Mesenchymal stem cell (in vitro differentiated cells and primary cell): ENCODE data around the gene PLPP4.

Experiments
- DNase-seq: peaks from one replicate; pipeline ENCODE4 v3.0.0-alpha.2; 2013
- H2AFZ ChIP-seq: one replicate; pipeline ENCODE4 v1.6.1; 2013; ENCODE audit warnings: low read depth, mild to moderate bottlenecking, control low read depth, inconsistent platforms, low read length, moderate library complexity
- H2AK5ac ChIP-seq: 2 replicates; pipeline ENCODE4 v1.6.1; 2013; ENCODE audit warnings: low read length, moderate library complexity, mild to moderate bottlenecking, inconsistent platforms; ENCODE audit not compliant: severe bottlenecking
- H2BK120ac ChIP-seq: one replicate; pipeline ENCODE4 v1.6.1; 2013; ENCODE audit warnings: low read depth, mild to moderate bottlenecking, inconsistent platforms, low read length, moderate library complexity
- H2BK12ac ChIP-seq, 2 experiments: one replicate each; pipeline ENCODE4 v1.6.1; 2013; ENCODE audit warnings: inconsistent platforms in 2 of 2, low read length in 2 of 2, mild to moderate bottlenecking in 2 of 2, moderate library complexity in 2 of 2, control low read depth in 1 of 2
- H2BK15ac ChIP-seq: one replicate; pipeline ENCODE4 v1.6.1; 2013; ENCODE audit warnings: mild to moderate bottlenecking, low read depth, inconsistent platforms; ENCODE audit not compliant: poor library complexity, severe bottlenecking
- H2BK5ac ChIP-seq: 2 replicates; pipeline ENCODE4 v1.6.1; 2013; ENCODE audit warnings: low read depth, mild to moderate bottlenecking, low read length, control low read depth, inconsistent platforms; ENCODE audit not compliant: poor library complexity, severe bottlenecking
- H3K14ac ChIP-seq, 2 experiments: one replicate each; pipeline ENCODE4 v1.6.1; 2013; ENCODE audit warnings: inconsistent platforms in 2 of 2, low read length in 2 of 2, control low read depth in 1 of 2, mild to moderate bottlenecking in 1 of 2, moderate library complexity in 1 of 2
- H3K18ac ChIP-seq, 2 experiments: one replicate each; pipeline ENCODE4 v1.6.1; 2013; ENCODE audit warnings: inconsistent platforms in 2 of 2, low read length in 2 of 2, control low read depth in 1 of 2, low read depth in 1 of 2, mild to moderate bottlenecking in 1 of 2
- H3K23ac ChIP-seq, 2 experiments: one replicate each; pipeline ENCODE4 v1.6.1; 2013; ENCODE audit warnings: inconsistent platforms in 2 of 2, low read length in 2 of 2, mild to moderate bottlenecking in 2 of 2, moderate library complexity in 2 of 2, control low read depth in 1 of 2
- H3K27ac ChIP-seq: 2 replicates; pipeline ENCODE4 v1.5.1; 2013; ENCODE audit warnings: mild to moderate bottlenecking, moderate library complexity, low read length, control low read depth, inconsistent platforms; ENCODE audit not compliant: poor library complexity, severe bottlenecking
- H3K27me3 ChIP-seq, 2 experiments: 2 replicates each; pipeline versions ENCODE4 v1.6.1 to v1.7.0; 2013; ENCODE audit warnings: low read length in 2 of 2, mild to moderate bottlenecking in 2 of 2, moderate library complexity in 2 of 2, control low read depth in 1 of 2, inconsistent platforms in 1 of 2; ENCODE audit not compliant: control insufficient read depth in 1 of 2, insufficient read depth in 1 of 2
- H3K36me3 ChIP-seq, 2 experiments: 2 replicates each; pipeline versions ENCODE4 v1.6.1 to v1.7.0; 2013; ENCODE audit warnings: low read length in 2 of 2, control low read depth in 1 of 2, inconsistent platforms in 1 of 2, low read depth in 1 of 2, mild to moderate bottlenecking in 1 of 2; ENCODE audit not compliant: insufficient read depth in 2 of 2, control insufficient read depth in 1 of 2
- H3K4ac ChIP-seq, 2 experiments: one replicate each; pipeline ENCODE4 v1.6.1; 2013; ENCODE audit warnings: inconsistent platforms in 2 of 2, low read length in 2 of 2, mild to moderate bottlenecking in 2 of 2, moderate library complexity in 2 of 2, control low read depth in 1 of 2, low read depth in 1 of 2
- H3K4me1 ChIP-seq: 2 replicates; pipeline ENCODE4 v1.6.1; 2013; ENCODE audit warnings: low read depth, low read length, control low read depth; ENCODE audit not compliant: control insufficient read depth, insufficient read depth
- H3K4me2 ChIP-seq: 2 replicates; pipeline ENCODE4 v1.6.1; 2013; ENCODE audit warnings: low read length, mild to moderate bottlenecking, inconsistent platforms; ENCODE audit not compliant: poor library complexity, severe bottlenecking
- H3K4me3 ChIP-seq, 2 experiments: 2 replicates each; pipeline versions ENCODE4 v1.5.1 to v1.7.0; 2013; ENCODE audit warnings: low read length in 2 of 2, mild to moderate bottlenecking in 2 of 2, control low read depth in 1 of 2, low read depth in 1 of 2; ENCODE audit not compliant: insufficient read depth in 1 of 2
- H3K79me1 ChIP-seq: replicated peaks from 2 replicates; pipeline ENCODE4 v1.6.1; 2013; ENCODE audit warnings: mild to moderate bottlenecking, control low read depth, low read length, inconsistent platforms; ENCODE audit not compliant: poor library complexity, severe bottlenecking
- H3K9ac ChIP-seq: 2 replicates; pipeline ENCODE4 v1.7.0; 2013; ENCODE audit warnings: mild to moderate bottlenecking, low read length, moderate library complexity
- H3K9me3 ChIP-seq: 2 replicates; pipeline ENCODE4 v1.7.0; 2013; ENCODE audit warnings: mild to moderate bottlenecking, low read length; ENCODE audit not compliant: control insufficient read depth
- H4K8ac ChIP-seq: one replicate; pipeline ENCODE4 v1.6.1; 2013; ENCODE audit warnings: inconsistent platforms, mild to moderate bottlenecking, low read length, moderate library complexity
- H4K91ac ChIP-seq: one replicate; pipeline ENCODE4 v1.6.1; 2013; ENCODE audit warnings: mild to moderate bottlenecking, low read length, inconsistent platforms
- WGBS: methylation state at CpG from one replicate; pipeline ENCODE4 v1.1.7; 2013; ENCODE audit warnings: mixed read lengths; 5-methylcytosine and 5-hydroxymethylcytosine counted together

The PLPP4 gene

GRCh38 chr10:120548210-120548609 is 91.2 kb downstream of the PLPP4 start:
- H2BK5ac ChIP-seq = no peak overlapping the region
- no peak overlapping the region for H3K9ac ChIP-seq
- 80% methylated on average over 1 of the region's 4 CpGs for WGBS
- H2BK12ac ChIP-seq = no peak overlapping the region
- H3K9me3 ChIP-seq = peaks cover 12% of the 10 kb centered on the region
- no peak overlapping the region for H4K91ac ChIP-seq
- no peak overlapping the region for H3K4me3 ChIP-seq
- no peak overlapping the region for H3K14ac ChIP-seq
- H3K4me1 ChIP-seq = no peaks in the 10 kb centered on the region
- H2AK5ac ChIP-seq = no peak overlapping the region
- H3K23ac ChIP-seq = no peak overlapping the region
- no peak overlapping the region for H3K27ac ChIP-seq
- no peak for DNase-seq
- no peak overlapping the region for H3K4me2 ChIP-seq
- no peaks in the 10 kb centered on the region for H3K36me3 ChIP-seq
- no peaks in the 10 kb centered on the region for H3K27me3 ChIP-seq
- H2BK15ac ChIP-seq = no peak overlapping the region
- H3K18ac ChIP-seq = no peak overlapping the region
- H3K79me1 ChIP-seq = no peaks in the 10 kb centered on the region
- H3K4ac ChIP-seq = no peak overlapping the region
- no peak overlapping the region for H2BK120ac ChIP-seq
- H2AFZ ChIP-seq = no peak overlapping the region
- no peak overlapping the region for H4K8ac ChIP-seq

DNA sequence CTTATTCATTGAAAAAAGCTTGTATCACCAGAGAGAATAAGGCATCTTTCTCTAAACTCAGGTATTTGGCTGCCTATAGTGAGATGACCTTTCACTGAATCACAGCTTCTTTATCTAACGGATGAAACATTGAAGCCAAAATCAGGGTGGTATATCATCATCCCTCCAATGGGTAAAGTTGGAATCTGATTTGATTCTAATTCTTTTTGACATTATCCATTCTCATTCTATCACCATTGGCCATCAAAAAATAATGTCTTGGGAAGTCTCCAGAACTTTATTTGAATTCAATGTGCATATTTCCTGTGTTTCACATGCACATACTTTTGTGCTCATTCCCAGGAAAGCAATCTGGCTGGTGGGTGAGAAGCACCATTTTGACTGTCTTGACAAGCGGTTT is 95.2 kb downstream of the PLPP4 start:
- H3K9ac ChIP-seq = no peak overlapping the region
- WGBS = no CpG with 5 or more reads among the region's 2 CpGs
- H3K23ac ChIP-seq = no peak overlapping the region

DNA sequence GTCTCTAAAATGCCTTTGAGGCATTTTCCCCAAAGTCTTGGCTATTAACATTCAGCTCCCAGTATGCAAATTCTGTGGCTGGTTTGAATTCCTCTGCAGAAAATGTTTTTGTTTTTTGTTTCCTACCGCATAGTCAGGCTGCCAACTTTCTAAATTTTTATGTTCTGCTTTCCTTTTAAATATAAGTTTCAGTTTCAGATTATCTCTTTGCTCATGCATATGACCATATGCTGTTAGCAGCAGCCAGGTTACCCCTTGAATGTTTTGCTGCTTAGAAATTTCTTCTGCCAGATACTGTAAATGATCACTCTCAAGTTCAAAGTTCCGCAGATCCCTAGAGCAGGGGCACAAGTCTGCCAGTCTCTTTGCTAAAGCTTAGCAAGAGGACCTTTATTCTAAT is 96.9 kb downstream of the PLPP4 start:
- H3K14ac ChIP-seq = no peak overlapping the region
- no peak for DNase-seq
- peaks cover 13% of the 10 kb centered on the region for H3K9me3 ChIP-seq
- no peak overlapping the region for H2BK120ac ChIP-seq
- no peak overlapping the region for H3K4me3 ChIP-seq
- H2BK5ac ChIP-seq = no peak overlapping the region
- no peak overlapping the region for H2AFZ ChIP-seq
- no peak overlapping the region for H2BK12ac ChIP-seq
- no peak overlapping the region for H3K9ac ChIP-seq
- H4K8ac ChIP-seq = no peak overlapping the region
- no peaks in the 10 kb centered on the region for H3K79me1 ChIP-seq
- no peak overlapping the region for H3K4ac ChIP-seq
- H3K23ac ChIP-seq = no peak overlapping the region
- H3K4me2 ChIP-seq = no peak overlapping the region
- H2BK15ac ChIP-seq = no peak overlapping the region
- H3K36me3 ChIP-seq = no peaks in the 10 kb centered on the region
- H2AK5ac ChIP-seq = no peak overlapping the region
- no peak overlapping the region for H3K18ac ChIP-seq
- no peaks in the 10 kb centered on the region for H3K27me3 ChIP-seq
- no peaks in the 10 kb centered on the region for H3K4me1 ChIP-seq
- no peak overlapping the region for H3K27ac ChIP-seq
- no peak overlapping the region for H4K91ac ChIP-seq
- 88% methylated on average over 2 of the region's 2 CpGs for WGBS

More for the DNA sequence above, 95.2 kb downstream of the PLPP4 start:
- H4K91ac ChIP-seq = no peak overlapping the region
- no peak overlapping the region for H3K14ac ChIP-seq
- H3K36me3 ChIP-seq = no peaks in the 10 kb centered on the region
- no peak overlapping the region for H2AK5ac ChIP-seq
- H3K79me1 ChIP-seq = no peaks in the 10 kb centered on the region
- H3K4me1 ChIP-seq = no peaks in the 10 kb centered on the region
- H2BK12ac ChIP-seq = no peak overlapping the region
- no peaks in the 10 kb centered on the region for H3K27me3 ChIP-seq
- no peak overlapping the region for H3K4ac ChIP-seq
- no peak overlapping the region for H2BK15ac ChIP-seq
- DNase-seq = no peak
- no peak overlapping the region for H2BK120ac ChIP-seq
- no peak overlapping the region for H2BK5ac ChIP-seq
- no peak overlapping the region for H3K18ac ChIP-seq
- peaks cover 19% of the 10 kb centered on the region for H3K9me3 ChIP-seq
- no peak overlapping the region for H3K4me2 ChIP-seq
- H2AFZ ChIP-seq = no peak overlapping the region
- H4K8ac ChIP-seq = no peak overlapping the region
- no peak overlapping the region for H3K27ac ChIP-seq
- no peak overlapping the region for H3K4me3 ChIP-seq

GRCh38 chr10:120555436-120555835 is 98.4 kb downstream of the PLPP4 start:
- H2BK12ac ChIP-seq = no peak overlapping the region
- H3K14ac ChIP-seq = no peak overlapping the region
- H3K79me1 ChIP-seq = no peaks in the 10 kb centered on the region
- no peak overlapping the region for H2AK5ac ChIP-seq
- H3K9me3 ChIP-seq = peaks cover 13% of the 10 kb centered on the region
- H3K36me3 ChIP-seq = no peaks in the 10 kb centered on the region
- H2BK5ac ChIP-seq = no peak overlapping the region
- no peak overlapping the region for H2BK120ac ChIP-seq
- no peak overlapping the region for H4K91ac ChIP-seq
- no peak overlapping the region for H3K18ac ChIP-seq
- no peak overlapping the region for H4K8ac ChIP-seq
- no peak overlapping the region for H2BK15ac ChIP-seq
- 52% methylated on average over 2 of the region's 4 CpGs for WGBS
- H3K9ac ChIP-seq = no peak overlapping the region
- no peak overlapping the region for H3K23ac ChIP-seq
- H2AFZ ChIP-seq = no peak overlapping the region
- H3K4ac ChIP-seq = no peak overlapping the region
- H3K27ac ChIP-seq = no peak overlapping the region
- no peak overlapping the region for H3K4me3 ChIP-seq
- no peaks in the 10 kb centered on the region for H3K4me1 ChIP-seq
- H3K27me3 ChIP-seq = no peaks in the 10 kb centered on the region
- no peak overlapping the region for H3K4me2 ChIP-seq
- no peak for DNase-seq
